PC-3 (cell line): ENCODE data around the gene TMEM263.

Experiments
- EZH2 ChIP-seq: fragments of 300-600 bp; sonication (generic); IDR thresholded peaks from one replicate; pipeline ENCODE4 v1.6.1; 2017; ENCODE audit warnings: antibody characterized with exemption, mild to moderate bottlenecking, low read length; ENCODE audit not compliant: unreplicated experiment
- TF ChIP-seq, protein P1 (sequence below): fragments of 300-600 bp; sonication (generic); conservative IDR thresholded peaks from 2 replicates; pipeline ENCODE4 v1.5.1; 2017; ENCODE audit warnings: antibody characterized with exemption, low read depth, mild to moderate bottlenecking, low read length

DNA sequence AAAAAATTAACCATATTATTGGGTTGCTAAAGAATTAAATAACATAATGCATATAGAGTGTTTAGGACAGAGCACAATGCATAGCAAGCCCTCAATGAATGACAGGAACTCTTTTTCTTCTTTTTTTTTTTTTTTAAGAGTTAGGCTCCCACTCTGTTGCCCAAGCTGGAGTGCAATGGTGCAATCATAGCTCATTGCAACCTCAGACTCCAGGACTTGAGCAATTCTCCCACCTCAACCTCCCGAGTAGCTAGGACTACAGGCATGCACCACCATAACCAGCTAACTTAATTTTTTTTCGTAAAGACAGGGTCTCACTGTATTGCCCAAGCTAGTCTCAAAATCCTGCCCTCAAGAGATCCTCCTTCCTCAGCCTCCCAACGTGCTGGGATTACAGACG lies 51.7 kb downstream of the TMEM263 start:
- TF ChIP-seq, protein P1, sequence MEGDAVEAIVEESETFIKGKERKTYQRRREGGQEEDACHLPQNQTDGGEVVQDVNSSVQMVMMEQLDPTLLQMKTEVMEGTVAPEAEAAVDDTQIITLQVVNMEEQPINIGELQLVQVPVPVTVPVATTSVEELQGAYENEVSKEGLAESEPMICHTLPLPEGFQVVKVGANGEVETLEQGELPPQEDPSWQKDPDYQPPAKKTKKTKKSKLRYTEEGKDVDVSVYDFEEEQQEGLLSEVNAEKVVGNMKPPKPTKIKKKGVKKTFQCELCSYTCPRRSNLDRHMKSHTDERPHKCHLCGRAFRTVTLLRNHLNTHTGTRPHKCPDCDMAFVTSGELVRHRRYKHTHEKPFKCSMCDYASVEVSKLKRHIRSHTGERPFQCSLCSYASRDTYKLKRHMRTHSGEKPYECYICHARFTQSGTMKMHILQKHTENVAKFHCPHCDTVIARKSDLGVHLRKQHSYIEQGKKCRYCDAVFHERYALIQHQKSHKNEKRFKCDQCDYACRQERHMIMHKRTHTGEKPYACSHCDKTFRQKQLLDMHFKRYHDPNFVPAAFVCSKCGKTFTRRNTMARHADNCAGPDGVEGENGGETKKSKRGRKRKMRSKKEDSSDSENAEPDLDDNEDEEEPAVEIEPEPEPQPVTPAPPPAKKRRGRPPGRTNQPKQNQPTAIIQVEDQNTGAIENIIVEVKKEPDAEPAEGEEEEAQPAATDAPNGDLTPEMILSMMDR, result no peak
- no peak for TF ChIP-seq EZH2
